HepG2 (cell line): ENCODE results near the gene PARN. TPM values are rescaled to one million over a fixed set of nuclear protein-coding genes. Genes with fewer than 3 reads are reported as not detected.

Source experiments
- KIAA2018 ChIP-seq: sonication (generic); formaldehyde crosslinking; IDR thresholded peaks from 2 replicates; pipeline ENCODE4 v1.5.0; 2020; ENCODE audit warnings: mild to moderate bottlenecking, missing genetic modification reagents, borderline replicate concordance
- MEIS2 ChIP-seq: sonication (generic); formaldehyde crosslinking; IDR thresholded peaks from 2 replicates; pipeline ENCODE4 v1.9.0; 2021; ENCODE audit warnings: mild to moderate bottlenecking, missing genetic modification reagents
- MNT ChIP-seq: fragments of 450-650 bp; IDR thresholded peaks from 2 replicates; pipeline ENCODE4 v1.6.1; 2016
- ZBTB4 ChIP-seq: sonication (generic); formaldehyde crosslinking; IDR thresholded peaks from 2 replicates; pipeline ENCODE4 v1.4.0; 2020; ENCODE audit warnings: missing genetic modification reagents, mild to moderate bottlenecking, borderline replicate concordance
- ZNF687 ChIP-seq: sonication (generic); formaldehyde crosslinking; IDR thresholded peaks from 2 replicates; pipeline ENCODE4 v1.5.1; 2020; ENCODE audit warnings: mild to moderate bottlenecking, missing genetic modification reagents, moderate library complexity
- polyA plus RNA-seq, 8 experiments: library from polyadenylated mRNA; depleted of rRNA in 3 of 8; stranded (reverse) in 7 of 8; unstranded in 1 of 8; fragments of >200 nt; fragmentation: Illumina TruSeq in 4 of 8; extraction: Trizol in 4 of 8; gene quantifications; 2 replicates each; pipeline versions ENCODE4 v1.2.1 to v1.2.3, GENCODE V29; 2011 to 2016; ENCODE audit warnings: low read depth in 4 of 8, missing spikeins in 1 of 8, mixed read lengths in 1 of 8; ENCODE audit not compliant: insufficient read depth in 1 of 8
- total RNA-seq, 5 experiments: library from RNA; depleted of rRNA; stranded (reverse); fragments of >200 nt; fragmentation: Illumina TruSeq; extraction: Trizol; gene quantifications; 2 replicates each; pipeline ENCODE4 v1.2.3, GENCODE V29; 2016; ENCODE audit warnings: low read depth in 1 of 5
- TF ChIP-seq, protein P1 (sequence below): sonication (generic); formaldehyde crosslinking; conservative IDR thresholded peaks from 2 replicates; pipeline ENCODE4 v1.8.0; 2022; ENCODE audit warnings: low read depth, missing genetic modification reagents

Gene PARN
- total and polyA plus RNA-seq, 2 of the 13 experiments (the other 11 are each of a cell fraction or from before 2014, with no cell fraction given): 13.3 to 47.6 TPM

GRCh38 chr16:14495213-14496046 is 134.6 kb downstream of the PARN start (continued):
- no peak for TF ChIP-seq KIAA2018 (CRISPR knock-in tag)
- TF ChIP-seq ZNF687 (CRISPR knock-in tag): peak; percentile 60
- TF ChIP-seq MNT: peak; percentile 41; the same call in 1 of the 2 replicates
- TF ChIP-seq, protein P1, sequence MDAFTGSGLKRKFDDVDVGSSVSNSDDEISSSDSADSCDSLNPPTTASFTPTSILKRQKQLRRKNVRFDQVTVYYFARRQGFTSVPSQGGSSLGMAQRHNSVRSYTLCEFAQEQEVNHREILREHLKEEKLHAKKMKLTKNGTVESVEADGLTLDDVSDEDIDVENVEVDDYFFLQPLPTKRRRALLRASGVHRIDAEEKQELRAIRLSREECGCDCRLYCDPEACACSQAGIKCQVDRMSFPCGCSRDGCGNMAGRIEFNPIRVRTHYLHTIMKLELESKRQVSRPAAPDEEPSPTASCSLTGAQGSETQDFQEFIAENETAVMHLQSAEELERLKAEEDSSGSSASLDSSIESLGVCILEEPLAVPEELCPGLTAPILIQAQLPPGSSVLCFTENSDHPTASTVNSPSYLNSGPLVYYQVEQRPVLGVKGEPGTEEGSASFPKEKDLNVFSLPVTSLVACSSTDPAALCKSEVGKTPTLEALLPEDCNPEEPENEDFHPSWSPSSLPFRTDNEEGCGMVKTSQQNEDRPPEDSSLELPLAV: no peak
- 0 out of 2 replicates have a peak, but pooled peaks have one; percentile 25 for TF ChIP-seq ZBTB4 (CRISPR knock-in tag)
- no peak for TF ChIP-seq MEIS2 (CRISPR knock-in tag)
